Suppressor macrophage treated with lipopolysaccharide for 4 hours (primary cell): ENCODE data around the gene ERC2.
"Not testable (repeated sequence)": the region's sequence is repeated elsewhere in the genome, so short reads cannot be mapped to it uniquely, and the experiment has no call there.

ENCODE experiments used
- DNase-seq: peaks from one replicate; pipeline ENCODE4 v3.0.0-alpha.2; 2020

ERC2 gene

GRCh38 chr3:56304069-56304468, 164.2 kb downstream of the ERC2 start:
- no peak for DNase-seq

- peak; percentile 63 for DNase-seq
Observed at GRCh38 chr3:56303487-56303886, 164.8 kb downstream of the ERC2 start.

GRCh38 chr3:56302417-56302816, 165.8 kb downstream of the ERC2 start:
- no peak for DNase-seq

- DNase-seq: no peak
Observed at GRCh38 chr3:56297281-56297840, 170.9 kb downstream of the ERC2 start.

GRCh38 chr3:56296361-56296760, 171.9 kb downstream of the ERC2 start:
- no peak for DNase-seq

GRCh38 chr3:56295161-56295560, 173.1 kb downstream of the ERC2 start:
- no peak for DNase-seq

GRCh38 chr3:56294286-56294685, 174.0 kb downstream of the ERC2 start:
- no peak for DNase-seq

GRCh38 chr3:56291953-56292352, 176.3 kb downstream of the ERC2 start:
- DNase-seq: peak; percentile 50

GRCh38 chr3:56291244-56291680, 177.0 kb downstream of the ERC2 start:
- peak; percentile 35 for DNase-seq

- no peak for DNase-seq
Observed at GRCh38 chr3:56290374-56290773, 177.9 kb downstream of the ERC2 start.

- no peak for DNase-seq
Observed at GRCh38 chr3:56288258-56288657, 180.0 kb downstream of the ERC2 start.

GRCh38 chr3:56282341-56282740, 185.9 kb downstream of the ERC2 start:
- DNase-seq: no peak

- DNase-seq: no peak
Observed at GRCh38 chr3:56277236-56277635, 191.0 kb downstream of the ERC2 start.

GRCh38 chr3:56275120-56275519, 193.1 kb downstream of the ERC2 start:
- DNase-seq: no peak

GRCh38 chr3:56269755-56270535, 198.3 kb downstream of the ERC2 start:
- DNase-seq: no peak

- no peak for DNase-seq
Observed at GRCh38 chr3:56268616-56269383, 199.5 kb downstream of the ERC2 start.

GRCh38 chr3:56261852-56262251, 206.4 kb downstream of the ERC2 start:
- DNase-seq: not testable (repeated sequence)

- no peak for DNase-seq
Observed at GRCh38 chr3:56260262-56260661, 208.0 kb downstream of the ERC2 start.

- DNase-seq: no peak
Observed at GRCh38 chr3:56257826-56258225, 210.4 kb downstream of the ERC2 start.

GRCh38 chr3:56254835-56255234, 213.4 kb downstream of the ERC2 start:
- DNase-seq: no peak

GRCh38 chr3:56253941-56254665, 214.2 kb downstream of the ERC2 start:
- no peak for DNase-seq

- peak; percentile 64 for DNase-seq
Observed at GRCh38 chr3:56251343-56251945, 216.8 kb downstream of the ERC2 start.

GRCh38 chr3:56248021-56248420, 220.2 kb downstream of the ERC2 start:
- DNase-seq: no peak
